Heart right ventricle (tissue), 16 donors: Measurements from ENCODE around the gene AUTS2. TPM values are rescaled to one million over a fixed set of nuclear protein-coding genes. Genes with fewer than 3 reads are reported as not detected.

Source experiments
- ATAC-seq, 8 donors: fragments of 200-7000 bp; cut with Tn5 transposase; one replicate each; pipeline ENCODE4 v1.9.1; 2020; ENCODE audit warnings: mild to moderate bottlenecking in 8 of 8, moderate library complexity in 8 of 8, moderate number of reproducible peaks in 1 of 8
- DNase-seq, 2 donors: peaks; one replicate each; pipeline ENCODE4 v3.0.0-alpha.2; 2020
- H3K27ac ChIP-seq, 10 donors: fragments of 200-600 bp; sonication (generic) in 2 of 10; one replicate each; pipeline versions ENCODE4 v1.5.0 to v1.8.0; 2020 to 2022; ENCODE audit warnings: mild to moderate bottlenecking in 3 of 10
- H3K27me3 ChIP-seq, 7 donors: fragments of 200-600 bp; one replicate each; pipeline ENCODE4 v1.8.0; 2021 to 2022; ENCODE audit warnings: mild to moderate bottlenecking in 2 of 7
- H3K36me3 ChIP-seq, 9 donors: fragments of 200-600 bp; sonication (generic) in 1 of 9; one replicate each; pipeline versions ENCODE4 v1.5.0 to v1.8.0; 2020 to 2022; ENCODE audit warnings: mild to moderate bottlenecking in 2 of 9
- H3K4me1 ChIP-seq, 9 donors: fragments of 200-600 bp; sonication (generic) in 1 of 9; one replicate each; pipeline versions ENCODE4 v1.5.0 to v1.8.0; 2020 to 2022; ENCODE audit warnings: mild to moderate bottlenecking in 4 of 9
- H3K4me3 ChIP-seq, 10 donors: fragments of 200-600 bp; sonication (generic) in 2 of 10; one replicate each; pipeline versions ENCODE4 v1.5.0 to v1.8.0; 2020 to 2022; ENCODE audit warnings: mild to moderate bottlenecking in 7 of 10, moderate library complexity in 2 of 10
- H3K9me3 ChIP-seq, 11 donors: fragments of 200-600 bp in 10 of 11; sonication (generic) in 2 of 11; one replicate each; pipeline versions ENCODE4 v1.5.0 to v1.8.0; 2013 to 2022; ENCODE audit warnings: mild to moderate bottlenecking in 2 of 11, control low read depth in 1 of 11, moderate library complexity in 1 of 11
- CTCF ChIP-seq, 9 donors: fragments of 200-600 bp; sonication (generic) in 2 of 9; IDR thresholded peaks; one replicate each; pipeline versions ENCODE4 v1.5.0 to v1.8.0; 2021 to 2022; ENCODE audit warnings: antibody characterized with exemption in 9 of 9, mild to moderate bottlenecking in 5 of 9, moderate library complexity in 1 of 9
- WGBS, 2 donors: extraction: QIAGEN DNeasy Blood & Tissue Kit; methylation state at CpG; one replicate each; pipeline ENCODE4 v1.1.7; 2013; ENCODE audit warnings: inconsistent platforms in 1 of 2; 5-methylcytosine and 5-hydroxymethylcytosine counted together
- intact Hi-C, 10 donors: fragments of 100-400 bp; cut with DNase I; formaldehyde crosslinking; loops; one replicate each; pipeline versions ENCODE4 v1.11.1 to v1.14.2; 2022
- polyA plus RNA-seq, 2 donors: library from polyadenylated mRNA; stranded (reverse); fragments of 200-250 nt; gene quantifications; one replicate each; pipeline ENCODE4 v1.2.3, GENCODE V29; 2013
- total RNA-seq, 10 donors: library from RNA; stranded (reverse); fragmentation: NEBNext Ultra II Directional in 3 of 10; extraction: Animal tissue kit (Norgen Biotek cat#: 25700) in 3 of 10; gene quantifications; one replicate each; pipeline versions ENCODE4 v1.2.1 to v1.2.4, GENCODE V29; 2021 to 2023
- donor health status: Arrhythmogenic right ventricular cardiomyopathy.
- donor health status: ischemic (EF 13 %, LVEDD 7.1; RV severe dilation, severe dysfunction).
- donor health status: healthy with polysubstance abuse.
- donor health status: DM: no; HTN: yes; CAD: no.
- donor health status: DM: no; HTN: no; CAD: no.
- donor health status: ischemic (EF 25% LVEDD 6.9; RV normal size, moderate dysfunction).
- donor health status: ischemic (EF 25% LVEDD 5.7; RV mildly dilated, moderate dysfunction).
- donor health status: healthy.
- donor health status: DM: yes; HTN: yes; CAD: no.
- donor health status: Ischemic cardiomyopathy.
- donor health status: ischemic (EF 35%, LVEDD 5.7; RV mildly dilated, moderate dysfunction).
- donor health status: nonischemic (EF 11% LVEDD 7.7; RV severe dilation, severe dysfunction).
- donor health status: DM: yes; HTN: yes; CAD: no.
- donor health status: PGD.
- donor health status: ischemic (EF 29% LVEDD 5.4; RV normal size, mild dysfunction).
- donor health status: nonischemic (EF 23%, LVEDD 6.1; RV moderate dilation, normal function).

Gene AUTS2
- total and polyA plus RNA-seq, 12 donors, result 1.6 to 11.2 (median 7.3) TPM

- WGBS, 2 donors, result 89% methylated on average over 5 of the region's 5 CpGs
- H3K36me3 ChIP-seq, result no peaks in the 10 kb centered on the region
- intact Hi-C loops, result no loop called here
- H3K4me1 ChIP-seq, result no peaks in the 10 kb centered on the region
- no peak overlapping the region for H3K4me3 ChIP-seq
- H3K27me3 ChIP-seq, result no peaks in the 10 kb centered on the region
- TF ChIP-seq CTCF (IDR thresholded peaks at IDR 0.05), result no peak
- ATAC-seq (no peak), DNase-seq (no peak)
- no peak overlapping the region for H3K27ac ChIP-seq
- H3K9me3 ChIP-seq, result peaks cover 0 to 4% (median 0%) of the 10 kb centered on the region in 11 donors
Measured at GRCh38 chr7:70498232-70498992, 900.1 kb downstream of the AUTS2 start.

GRCh38 chr7:70500261-70500660 is 902.0 kb downstream of the AUTS2 start:
- no peak for DNase-seq
- H3K27me3 ChIP-seq, result no peaks in the 10 kb centered on the region
- no peak for ATAC-seq
- no peak for TF ChIP-seq CTCF (IDR thresholded peaks at IDR 0.05)
- no peaks in the 10 kb centered on the region for H3K36me3 ChIP-seq
- no peaks in the 10 kb centered on the region for H3K4me1 ChIP-seq
- intact Hi-C loops, result no loop called here
- H3K9me3 ChIP-seq, result no peaks in the 10 kb centered on the region
- WGBS, 2 donors, result 96 to 99% methylated on average over 7 of the region's 7 CpGs
- no peak overlapping the region for H3K4me3 ChIP-seq
- no peak overlapping the region for H3K27ac ChIP-seq

- Histone ChIP-seq H3K4me1 (no peaks in the 10 kb centered on the region), H3K27me3 (no peaks in the 10 kb centered on the region), H3K36me3 (no peaks in the 10 kb centered on the region), H3K4me3 (no peak overlapping the region), H3K9me3 (no peaks in the 10 kb centered on the region), H3K27ac (no peak overlapping the region)
- intact Hi-C loops, result no loop called here
- ATAC-seq (no peak), DNase-seq (no peak)
- WGBS, 2 donors, result 94 to 98% methylated on average over 8 of the region's 8 CpGs
- no peak for TF ChIP-seq CTCF (IDR thresholded peaks at IDR 0.05)
Measured at GRCh38 chr7:70502117-70502863, 904.0 kb downstream of the AUTS2 start.

- H3K9me3 ChIP-seq, result no peaks in the 10 kb centered on the region
- H3K36me3 ChIP-seq, result no peaks in the 10 kb centered on the region
- WGBS, 2 donors, result 81 to 89% methylated on average over 6 of the region's 6 CpGs
- H3K27me3 ChIP-seq, result no peaks in the 10 kb centered on the region
- intact Hi-C loops, result no loop called here
- H3K27ac ChIP-seq, result no peak overlapping the region
- no peak overlapping the region for H3K4me3 ChIP-seq
- no peak for DNase-seq
- ATAC-seq, result no peak
- no peaks in the 10 kb centered on the region for H3K4me1 ChIP-seq
- TF ChIP-seq CTCF (IDR thresholded peaks at IDR 0.05), result no peak
Measured at GRCh38 chr7:70504254-70504653, 906.0 kb downstream of the AUTS2 start.
